ENCODE data around the gene COL9A3.

COL9A3 gene

GRCh38 chr20:62824476-62825332, 7.9 kb downstream of the COL9A3 start:
- Mint-ChIP-seq H3K9me3 (no peaks in the 10 kb centered on the region), H3K4me3 (peak overlapping the region; percentile 45)
- intact Hi-C loops (cut with micrococcal nuclease) = no loop called here

DNA sequence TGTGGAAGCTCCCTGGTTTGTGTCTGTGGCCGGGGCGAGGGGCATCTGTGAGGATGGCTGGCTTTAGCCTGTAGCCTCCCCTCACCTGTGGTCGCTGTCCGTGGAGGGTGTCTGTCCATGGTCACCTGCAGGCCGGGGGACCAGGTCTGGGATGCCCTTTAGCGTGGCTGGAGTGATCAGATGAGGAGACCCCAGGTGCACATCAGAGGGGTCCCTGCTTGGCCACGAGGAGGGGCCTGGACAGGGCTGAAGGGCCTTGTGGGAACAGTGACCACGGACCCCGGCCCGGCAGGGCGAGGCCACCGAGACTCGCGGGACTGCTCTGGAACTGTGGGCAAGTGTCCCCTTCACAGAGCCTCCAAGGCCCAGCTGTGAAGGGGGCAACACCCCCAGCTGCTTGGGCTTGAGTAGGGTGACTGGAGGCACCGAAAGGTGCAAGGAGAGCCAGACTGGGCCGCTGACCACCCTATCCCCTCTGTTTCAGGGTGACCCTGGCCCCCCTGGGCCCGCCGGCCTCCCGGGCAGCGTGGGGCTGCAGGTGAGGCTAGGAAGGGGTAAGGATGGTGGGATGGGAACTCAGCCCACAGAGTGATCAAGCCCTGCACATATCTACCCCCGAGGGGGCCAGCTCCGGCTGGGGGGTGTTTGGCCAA, 8.6 kb downstream of the COL9A3 start:
- Mint-ChIP-seq H3K27me3 (peaks cover 9% of the 10 kb centered on the region), H3K36me3 (ENCODE audit: low read depth) (no peaks in the 10 kb centered on the region), H3K27ac (no peak overlapping the region), H3K4me3 (no peak overlapping the region), H3K4me1 (ENCODE audit: low read depth) (peaks cover 5% of the 10 kb centered on the region), H3K9me3 (no peaks in the 10 kb centered on the region)
- intact Hi-C loops (cut with micrococcal nuclease) = no loop called here

More at GRCh38 chr20:62824476-62825332, 7.9 kb downstream of the COL9A3 start:
- Mint-ChIP-seq H3K4me1 (ENCODE audit: low read depth) (peaks cover 5% of the 10 kb centered on the region), H3K36me3 (ENCODE audit: low read depth) (no peaks in the 10 kb centered on the region), H3K27me3 (peaks cover 16% of the 10 kb centered on the region), H3K27ac (no peak overlapping the region)

GRCh38 chr20:62825986-62826645, 9.3 kb downstream of the COL9A3 start:
- no peaks in the 10 kb centered on the region for H3K36me3 Mint-ChIP-seq (ENCODE audit: low read depth)
- no peak overlapping the region for H3K27ac Mint-ChIP-seq
- H3K4me3 Mint-ChIP-seq = no peak overlapping the region
- H3K9me3 Mint-ChIP-seq = no peaks in the 10 kb centered on the region
- H3K4me1 Mint-ChIP-seq (ENCODE audit: low read depth) = peaks cover 7% of the 10 kb centered on the region
- intact Hi-C loops (cut with micrococcal nuclease) = no loop called here
- H3K27me3 Mint-ChIP-seq = peaks cover 7% of the 10 kb centered on the region

- H3K4me3 Mint-ChIP-seq = no peak overlapping the region
- H3K27ac Mint-ChIP-seq = no peak overlapping the region
- peaks cover 6% of the 10 kb centered on the region for H3K27me3 Mint-ChIP-seq
- intact Hi-C loops (cut with micrococcal nuclease) = no loop called here
- H3K4me1 Mint-ChIP-seq (ENCODE audit: low read depth) = peaks cover 14% of the 10 kb centered on the region
- H3K9me3 Mint-ChIP-seq = no peaks in the 10 kb centered on the region
- H3K36me3 Mint-ChIP-seq (ENCODE audit: low read depth) = no peaks in the 10 kb centered on the region
Measured at GRCh38 chr20:62826646-62827310, 9.9 kb downstream of the COL9A3 start.

GRCh38 chr20:62827311-62828038, 10.6 kb downstream of the COL9A3 start:
- intact Hi-C loops (cut with micrococcal nuclease) = no loop called here
- peaks cover 4% of the 10 kb centered on the region for H3K27me3 Mint-ChIP-seq
- no peak overlapping the region for H3K27ac Mint-ChIP-seq
- H3K9me3 Mint-ChIP-seq = no peaks in the 10 kb centered on the region
- H3K4me3 Mint-ChIP-seq = no peak overlapping the region
- H3K36me3 Mint-ChIP-seq (ENCODE audit: low read depth) = no peaks in the 10 kb centered on the region
- H3K4me1 Mint-ChIP-seq (ENCODE audit: low read depth) = peaks cover 21% of the 10 kb centered on the region

GRCh38 chr20:62828051-62828450, 11.2 kb downstream of the COL9A3 start:
- Mint-ChIP-seq H3K4me3 (no peak overlapping the region), H3K9me3 (no peaks in the 10 kb centered on the region), H3K36me3 (ENCODE audit: low read depth) (no peaks in the 10 kb centered on the region), H3K27ac (no peak overlapping the region), H3K4me1 (ENCODE audit: low read depth) (peaks cover 27% of the 10 kb centered on the region), H3K27me3 (peaks cover 4% of the 10 kb centered on the region)
- intact Hi-C loops (cut with micrococcal nuclease) = no loop called here

DNA sequence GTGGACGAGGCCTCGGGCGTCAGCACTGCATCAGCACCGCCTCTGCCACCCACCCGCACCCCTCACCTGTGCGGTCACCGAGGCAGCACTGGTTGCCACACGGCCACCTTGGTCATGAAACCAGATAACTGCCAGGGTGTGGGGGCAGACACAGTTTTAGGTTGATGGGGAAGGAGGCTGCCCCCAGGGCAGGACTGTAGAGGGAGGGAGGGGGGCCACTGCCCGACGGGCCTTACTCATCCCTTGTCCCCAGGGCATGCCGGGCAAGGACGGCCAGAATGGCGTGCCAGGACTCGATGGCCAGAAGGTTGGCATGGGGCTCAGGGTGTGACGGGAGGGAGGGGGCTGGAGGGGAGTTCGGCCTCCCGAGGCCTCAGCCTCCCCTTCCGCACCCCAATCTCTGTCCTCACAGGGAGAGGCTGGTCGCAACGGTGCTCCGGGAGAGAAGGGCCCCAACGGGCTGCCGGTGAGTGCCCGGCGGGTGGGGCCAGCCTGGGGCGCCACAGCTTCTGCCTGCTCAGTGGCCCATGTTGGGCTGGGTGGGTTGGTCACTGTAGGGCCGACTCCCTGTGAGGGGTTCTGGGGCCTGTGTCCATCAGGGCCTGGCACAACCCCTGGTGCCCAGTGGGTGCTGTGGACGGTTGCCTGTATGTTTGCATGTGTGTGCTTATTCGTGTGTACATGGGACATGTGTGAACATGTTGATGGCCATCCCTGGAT, 11.8 kb downstream of the COL9A3 start:
- Mint-ChIP-seq H3K4me3 (no peak overlapping the region), H3K4me1 (ENCODE audit: low read depth) (peaks cover 33% of the 10 kb centered on the region), H3K27ac (no peak overlapping the region), H3K36me3 (ENCODE audit: low read depth) (no peaks in the 10 kb centered on the region), H3K27me3 (peaks cover 4% of the 10 kb centered on the region), H3K9me3 (no peaks in the 10 kb centered on the region)
- intact Hi-C loops (cut with micrococcal nuclease) = no loop called here

GRCh38 chr20:62829231-62830230, 12.7 kb downstream of the COL9A3 start:
- Mint-ChIP-seq H3K4me3 (no peak overlapping the region), H3K4me1 (ENCODE audit: low read depth) (peaks cover 33% of the 10 kb centered on the region)

GRCh38 chr20:62830251-62830650, 13.4 kb downstream of the COL9A3 start:
- Mint-ChIP-seq H3K27me3 (peaks cover 2% of the 10 kb centered on the region), H3K27ac (no peak overlapping the region), H3K9me3 (no peaks in the 10 kb centered on the region), H3K4me1 (ENCODE audit: low read depth) (peaks cover 33% of the 10 kb centered on the region), H3K36me3 (ENCODE audit: low read depth) (no peaks in the 10 kb centered on the region), H3K4me3 (no peak overlapping the region)
- intact Hi-C loops (cut with micrococcal nuclease) = no loop called here

More at GRCh38 chr20:62829231-62830230, 12.7 kb downstream of the COL9A3 start:
- Mint-ChIP-seq H3K9me3 (no peaks in the 10 kb centered on the region), H3K36me3 (ENCODE audit: low read depth) (no peaks in the 10 kb centered on the region), H3K27me3 (peaks cover 4% of the 10 kb centered on the region), H3K27ac (no peak overlapping the region)
- intact Hi-C loops (cut with micrococcal nuclease) = no loop called here

DNA sequence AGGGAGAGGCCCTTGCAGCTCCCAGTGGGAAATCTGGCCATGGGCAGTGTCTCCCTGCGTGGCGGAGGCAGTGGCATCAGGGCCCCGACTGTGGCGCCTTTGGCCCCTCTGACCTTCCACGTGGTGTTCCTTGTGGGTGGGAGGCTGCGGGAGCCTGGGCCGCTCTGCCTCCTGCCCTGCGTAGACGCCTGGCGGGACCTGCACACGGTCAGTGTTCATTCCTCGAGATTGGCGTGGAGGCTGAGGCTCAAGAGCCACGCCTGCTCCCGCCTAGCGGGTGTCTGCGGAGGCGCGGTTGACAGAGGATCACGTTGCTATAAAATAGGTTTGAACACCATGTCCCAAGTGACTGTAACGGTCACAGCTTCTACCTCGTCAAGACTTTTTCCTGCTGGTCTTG, 14.0 kb downstream of the COL9A3 start:
- H3K27ac Mint-ChIP-seq = no peak overlapping the region
- intact Hi-C loops (cut with micrococcal nuclease) = no loop called here
- no peak overlapping the region for H3K4me3 Mint-ChIP-seq

DNA sequence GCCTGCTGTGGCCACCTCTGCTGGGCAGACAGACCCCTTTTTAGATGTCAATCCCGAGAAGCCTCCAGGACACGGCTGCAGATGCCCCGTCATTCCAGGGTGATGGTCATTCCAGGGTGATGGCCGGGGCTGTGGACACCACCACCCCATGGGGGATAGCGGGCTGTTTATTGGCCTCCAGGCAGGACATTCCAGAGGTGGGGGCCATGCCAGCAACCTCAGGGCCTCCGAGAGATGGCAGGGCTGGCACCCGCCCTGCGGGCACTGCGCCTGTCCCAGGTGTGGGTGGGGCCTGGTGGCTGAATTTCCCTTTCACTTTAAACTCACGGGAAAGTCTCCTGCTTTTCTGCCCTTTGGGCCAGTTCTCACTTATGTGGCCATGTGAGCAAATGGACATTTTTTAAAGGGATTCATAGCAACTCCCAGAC, 14.5 kb downstream of the COL9A3 start:
- no peaks in the 10 kb centered on the region for H3K36me3 Mint-ChIP-seq (ENCODE audit: low read depth)
- H3K27ac Mint-ChIP-seq = peak overlapping the region; percentile 75
- peaks cover 2% of the 10 kb centered on the region for H3K27me3 Mint-ChIP-seq
- H3K4me1 Mint-ChIP-seq (ENCODE audit: low read depth) = peaks cover 29% of the 10 kb centered on the region
- intact Hi-C loops (cut with micrococcal nuclease) = no loop called here
- H3K9me3 Mint-ChIP-seq = no peaks in the 10 kb centered on the region
- H3K4me3 Mint-ChIP-seq = no peak overlapping the region

More for the DNA sequence above, 14.0 kb downstream of the COL9A3 start:
- Mint-ChIP-seq H3K36me3 (ENCODE audit: low read depth) (no peaks in the 10 kb centered on the region), H3K27me3 (peaks cover 2% of the 10 kb centered on the region), H3K9me3 (no peaks in the 10 kb centered on the region), H3K4me1 (ENCODE audit: low read depth) (peaks cover 33% of the 10 kb centered on the region)

- Mint-ChIP-seq H3K9me3 (no peaks in the 10 kb centered on the region), H3K4me3 (no peak overlapping the region), H3K27ac (peak overlapping the region; percentile 75), H3K36me3 (ENCODE audit: low read depth) (no peaks in the 10 kb centered on the region), H3K4me1 (ENCODE audit: low read depth) (peaks cover 27% of the 10 kb centered on the region), H3K27me3 (peaks cover 2% of the 10 kb centered on the region)
- intact Hi-C loops (cut with micrococcal nuclease) = no loop called here
Measured at GRCh38 chr20:62831854-62832211, 15.0 kb downstream of the COL9A3 start.
